CD4-positive, alpha-beta T cell (primary cell): Measurements from ENCODE around the gene PPP1R3G. TPM values are rescaled to one million over a fixed set of nuclear protein-coding genes. Genes with fewer than 3 reads are reported as not detected.

ENCODE experiments used
- ATAC-seq: fragments of 200-7000 bp; cut with Tn5 transposase; one replicate; pipeline ENCODE4 v1.10.0; 2022; ENCODE audit warnings: mild to moderate bottlenecking; ENCODE audit not compliant: poor library complexity
- CTCF ChIA-PET: fragments of 350-600 bp; sonication (Branson Sonifier 250); formaldehyde crosslinking; loops from one replicate; lab custom pipeline; 2021; ENCODE audit warnings: antibody characterized with exemption, inconsistent platforms; lab: Charles Lee
- POLR2A ChIA-PET: fragments of 350-600 bp; sonication (Branson Sonifier 250); formaldehyde crosslinking; loops from one replicate; lab custom pipeline; 2021; ENCODE audit warnings: antibody characterized with exemption, inconsistent platforms; lab: Charles Lee
- DNase-seq, 14 experiments: peaks; one replicate each; pipeline ENCODE4 v3.0.0-alpha.2; 2013 to 2020; ENCODE audit warnings: mixed read lengths in 2 of 14
- H3K27ac ChIP-seq, 2 donors: one replicate each; pipeline versions ENCODE4 v1.5.1 to v1.7.0; 2013; ENCODE audit warnings: low read length in 2 of 2, low read depth in 1 of 2, mild to moderate bottlenecking in 1 of 2
- H3K27me3 ChIP-seq, 2 experiments: 1 replicate in 1 of 2; 2 replicates in 1 of 2; pipeline versions ENCODE4 v1.6.1 to v1.7.0; 2013; ENCODE audit warnings: low read length in 2 of 2, control low read depth in 1 of 2, mild to moderate bottlenecking in 1 of 2, moderate library complexity in 1 of 2; ENCODE audit not compliant: insufficient read depth in 2 of 2, control insufficient read depth in 1 of 2
- H3K36me3 ChIP-seq: one replicate; pipeline ENCODE4 v1.6.1; 2013; ENCODE audit warnings: low read length, control low read depth; ENCODE audit not compliant: insufficient read depth
- H3K4me1 ChIP-seq: one replicate; pipeline ENCODE4 v1.6.1; 2013; ENCODE audit warnings: low read length, control low read depth; ENCODE audit not compliant: insufficient read depth
- H3K4me3 ChIP-seq: one replicate; pipeline ENCODE4 v1.5.1; 2013; ENCODE audit warnings: mild to moderate bottlenecking, low read length, moderate library complexity
- H3K9me3 ChIP-seq, 2 experiments: 1 replicate in 1 of 2; 2 replicates in 1 of 2; pipeline versions ENCODE4 v1.6.1 to v1.7.0; 2013; ENCODE audit warnings: low read length in 2 of 2, mild to moderate bottlenecking in 2 of 2, control low read depth in 1 of 2, moderate library complexity in 1 of 2; ENCODE audit not compliant: control insufficient read depth in 1 of 2, insufficient read depth in 1 of 2
- H3K27ac Mint-ChIP-seq: one replicate; pipeline ENCODE4 v1.8.0; 2020; ENCODE audit warnings: mixed read lengths
- H3K27me3 Mint-ChIP-seq: one replicate; pipeline ENCODE4 v1.8.0; 2021; ENCODE audit warnings: mixed read lengths
- H3K36me3 Mint-ChIP-seq: one replicate; pipeline ENCODE4 v1.8.0; 2021; ENCODE audit warnings: low read depth, mixed read lengths
- H3K4me1 Mint-ChIP-seq: one replicate; pipeline ENCODE4 v1.8.0; 2021; ENCODE audit warnings: low read depth, mixed read lengths
- H3K4me3 Mint-ChIP-seq: one replicate; pipeline ENCODE4 v1.8.0; 2020; ENCODE audit warnings: mild to moderate bottlenecking, mixed read lengths
- H3K9me3 Mint-ChIP-seq: one replicate; pipeline ENCODE4 v1.8.0; 2020; ENCODE audit warnings: mixed read lengths
- intact Hi-C, 2 experiments: fragments of 100-400 bp; cut with DNase I in 1 of 2; cut with micrococcal nuclease in 1 of 2; formaldehyde crosslinking; loops; one replicate each; pipeline versions ENCODE4 v1.15.1 to v1.9.0; 2023 to 2025; cut with DNase I, micrococcal nuclease
- total RNA-seq, 174 experiments: library from RNA in 2 of 174; stranded (reverse) in 2 of 174; gene quantifications; one replicate each; pipeline ENCODE4 v1.2.3 and lab custom pipeline; 2021 to 2026
- TF ChIP-seq, protein P1 (sequence below): fragments of 200-600 bp; IDR thresholded peaks from one replicate; pipeline ENCODE4 v1.8.0; 2022; ENCODE audit warnings: antibody characterized with exemption, mild to moderate bottlenecking

Gene PPP1R3G
- total RNA-seq, 2 experiments from 2014 or later: not detected

DNA sequence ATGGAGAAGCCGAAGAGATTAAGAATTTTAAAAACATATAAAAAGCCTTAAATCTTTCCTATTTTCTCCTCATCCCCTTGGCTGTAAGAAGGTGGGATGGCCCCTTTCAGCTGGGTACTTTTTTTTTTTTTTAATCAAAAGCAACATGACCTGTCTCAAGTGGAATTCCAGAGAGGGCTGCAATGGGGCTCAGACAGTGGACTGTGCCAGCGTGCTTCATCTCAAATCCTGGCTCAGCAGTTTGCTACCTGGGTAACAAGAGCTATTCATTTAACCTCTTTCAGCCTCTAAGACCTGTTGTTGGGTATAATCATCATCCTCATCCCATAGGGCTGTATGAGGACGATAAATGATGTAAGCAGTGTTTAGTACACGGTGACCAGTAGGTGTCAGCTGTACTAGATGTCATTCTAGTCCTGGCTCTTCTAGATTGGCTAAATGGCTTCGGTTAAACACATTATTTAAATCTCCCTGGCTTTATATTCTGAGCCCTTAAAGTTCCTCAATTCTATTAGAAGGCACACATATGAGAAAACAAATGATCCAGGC lies 6.9 kb upstream of the PPP1R3G start:
- ChIA-PET CTCF (interaction anchor here (0.7 kb wide), 1 partner anchor 29 kb away, joined by 3 read pairs; no protein-coding TSS in a partner anchor), POLR2A (no interaction called here)
- peaks cover 2 to 19% of the 10 kb centered on the region in 2 experiments for H3K27me3 ChIP-seq
- no peaks in the 10 kb centered on the region for H3K4me1 ChIP-seq
- H3K27ac ChIP-seq: no peak overlapping the region
- no peak overlapping the region for H3K4me3 Mint-ChIP-seq
- TF ChIP-seq, protein P1, sequence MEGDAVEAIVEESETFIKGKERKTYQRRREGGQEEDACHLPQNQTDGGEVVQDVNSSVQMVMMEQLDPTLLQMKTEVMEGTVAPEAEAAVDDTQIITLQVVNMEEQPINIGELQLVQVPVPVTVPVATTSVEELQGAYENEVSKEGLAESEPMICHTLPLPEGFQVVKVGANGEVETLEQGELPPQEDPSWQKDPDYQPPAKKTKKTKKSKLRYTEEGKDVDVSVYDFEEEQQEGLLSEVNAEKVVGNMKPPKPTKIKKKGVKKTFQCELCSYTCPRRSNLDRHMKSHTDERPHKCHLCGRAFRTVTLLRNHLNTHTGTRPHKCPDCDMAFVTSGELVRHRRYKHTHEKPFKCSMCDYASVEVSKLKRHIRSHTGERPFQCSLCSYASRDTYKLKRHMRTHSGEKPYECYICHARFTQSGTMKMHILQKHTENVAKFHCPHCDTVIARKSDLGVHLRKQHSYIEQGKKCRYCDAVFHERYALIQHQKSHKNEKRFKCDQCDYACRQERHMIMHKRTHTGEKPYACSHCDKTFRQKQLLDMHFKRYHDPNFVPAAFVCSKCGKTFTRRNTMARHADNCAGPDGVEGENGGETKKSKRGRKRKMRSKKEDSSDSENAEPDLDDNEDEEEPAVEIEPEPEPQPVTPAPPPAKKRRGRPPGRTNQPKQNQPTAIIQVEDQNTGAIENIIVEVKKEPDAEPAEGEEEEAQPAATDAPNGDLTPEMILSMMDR: no peak
- no peaks in the 10 kb centered on the region for H3K4me1 Mint-ChIP-seq
- no peaks in the 10 kb centered on the region for H3K36me3 Mint-ChIP-seq
- no peaks in the 10 kb centered on the region for H3K9me3 ChIP-seq
- DNase-seq (no peak), ATAC-seq (no peak)
- intact Hi-C loops: no loop called here
- H3K27me3 Mint-ChIP-seq: peaks cover 35% of the 10 kb centered on the region
- H3K27ac Mint-ChIP-seq: no peak overlapping the region
- no peak overlapping the region for H3K4me3 ChIP-seq
- H3K9me3 Mint-ChIP-seq: no peaks in the 10 kb centered on the region
- H3K36me3 ChIP-seq: no peaks in the 10 kb centered on the region

DNA sequence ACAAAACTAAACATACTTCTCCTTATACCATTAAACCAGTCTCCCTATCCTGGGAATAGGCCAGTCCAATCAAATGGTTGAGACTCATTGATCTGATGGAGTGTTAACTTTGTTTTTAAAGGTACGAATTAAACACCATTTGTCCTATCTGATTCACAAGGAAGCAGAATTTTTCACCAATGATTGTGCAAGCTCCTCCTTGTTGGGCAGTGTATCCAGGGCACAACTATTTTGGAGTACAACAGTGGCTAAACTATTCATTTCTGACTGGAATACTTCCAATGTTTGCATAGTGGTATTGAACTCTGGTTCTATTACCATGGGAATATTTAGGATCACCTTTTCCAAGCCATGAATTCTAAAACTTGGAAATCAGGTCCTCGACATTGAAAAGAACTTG lies 5.4 kb upstream of the PPP1R3G start:
- Mint-ChIP-seq H3K36me3 (no peaks in the 10 kb centered on the region), H3K4me1 (no peaks in the 10 kb centered on the region), H3K9me3 (no peaks in the 10 kb centered on the region), H3K4me3 (no peak overlapping the region), H3K27ac (no peak overlapping the region), H3K27me3 (peaks cover 44% of the 10 kb centered on the region)
- H3K27ac ChIP-seq: no peak overlapping the region
- TF ChIP-seq, protein P1: no peak
- POLR2A ChIA-PET: no interaction called here
- CTCF ChIA-PET: no interaction called here
- intact Hi-C loops: no loop called here
- H3K4me1 ChIP-seq: peaks cover 1% of the 10 kb centered on the region
- DNase-seq (no peak), ATAC-seq (no peak)
- H3K9me3 ChIP-seq: no peaks in the 10 kb centered on the region
- no peak overlapping the region for H3K4me3 ChIP-seq
- peaks cover 7 to 28% of the 10 kb centered on the region in 2 experiments for H3K27me3 ChIP-seq
- no peaks in the 10 kb centered on the region for H3K36me3 ChIP-seq

- H3K4me1 ChIP-seq: peaks cover 4% of the 10 kb centered on the region
- Mint-ChIP-seq H3K27me3 (peaks cover 36% of the 10 kb centered on the region), H3K36me3 (no peaks in the 10 kb centered on the region), H3K4me1 (no peaks in the 10 kb centered on the region), H3K27ac (no peak overlapping the region), H3K9me3 (no peaks in the 10 kb centered on the region), H3K4me3 (no peak overlapping the region)
- CTCF ChIA-PET: no interaction called here
- no peaks in the 10 kb centered on the region for H3K36me3 ChIP-seq
- no peak for DNase-seq
- H3K9me3 ChIP-seq: no peaks in the 10 kb centered on the region
- H3K27me3 ChIP-seq: peaks cover 10 to 33% of the 10 kb centered on the region in 2 experiments
- intact Hi-C loops: no loop called here
- POLR2A ChIA-PET: no interaction called here
- H3K4me3 ChIP-seq: no peak overlapping the region
- TF ChIP-seq, protein P1: no peak
- H3K27ac ChIP-seq: no peak overlapping the region
- ATAC-seq: no peak
Observed at GRCh38 chr6:5080574-5080973, 4.6 kb upstream of the PPP1R3G start.
